Globus pallidus (tissue), 1 donor: ENCODE data around the gene RHO.
"Not testable (repeated sequence)": the region's sequence is repeated elsewhere in the genome, so short reads cannot be mapped to it uniquely, and the experiment has no call there.

ENCODE experiments used
- DNase-seq: peaks from one replicate; pipeline ENCODE4 v3.0.0-alpha.2; 2015; ENCODE audit warnings: low spot score

The RHO gene

DNA sequence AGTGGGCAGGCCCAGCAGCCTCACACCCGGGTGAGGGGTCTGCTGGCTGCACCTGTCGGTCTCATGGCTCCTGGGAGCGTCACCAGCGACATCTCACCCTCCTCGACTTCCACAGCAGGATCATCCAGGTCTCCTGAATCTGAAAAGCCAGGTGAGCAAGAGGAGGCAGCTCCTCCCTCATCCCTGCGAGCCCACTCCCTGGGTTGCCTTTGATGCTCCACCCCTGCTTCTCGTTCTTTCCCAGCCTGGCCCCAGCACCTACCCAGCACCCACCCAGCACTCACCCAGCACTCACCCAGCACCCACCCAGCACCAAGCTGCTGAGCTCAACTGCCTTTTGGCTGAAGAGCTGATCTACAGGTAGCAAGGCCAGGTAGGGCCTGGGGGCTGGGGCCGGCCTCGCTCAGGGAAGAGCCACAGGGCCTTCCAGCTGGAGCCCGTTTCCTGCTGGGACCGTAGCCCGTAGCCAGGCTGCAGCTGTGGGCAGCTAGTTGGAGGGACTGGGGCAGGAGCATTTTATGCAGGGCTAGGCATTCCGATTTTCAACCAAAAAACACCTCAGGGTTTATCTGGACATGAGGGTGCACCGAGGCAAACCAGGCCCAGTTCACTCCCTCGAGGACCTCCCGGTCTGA is 14.8 kb downstream of the RHO start, which contains the start of gene H1-8:
H1-8 (plus strand) TSS at position 20 of the 635 bp plus-strand sequence; CDS start at position 64, 44 bp downstream.
- no peak for DNase-seq

DNA sequence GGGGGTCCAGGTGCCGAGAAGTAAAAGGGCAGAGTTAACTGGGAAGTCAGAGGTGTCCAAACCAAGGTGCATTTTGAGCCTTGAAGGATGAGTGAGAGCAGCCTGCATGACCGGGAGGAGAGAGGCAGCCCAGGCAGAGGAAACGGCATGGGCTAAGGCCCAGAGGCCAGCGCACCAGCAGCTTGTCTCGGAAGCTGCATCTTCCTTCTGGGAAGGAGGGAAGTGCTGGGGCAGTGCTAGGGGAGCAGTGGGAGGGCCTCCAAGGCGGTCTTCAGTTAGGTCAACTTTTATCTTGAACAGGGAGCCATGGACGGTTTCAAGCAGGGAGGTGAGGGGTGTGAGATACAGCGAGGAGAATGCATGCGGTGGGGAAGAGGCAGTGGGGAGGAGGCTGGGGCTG is 15.6 kb downstream of the RHO start:
- DNase-seq: no peak

DNA sequence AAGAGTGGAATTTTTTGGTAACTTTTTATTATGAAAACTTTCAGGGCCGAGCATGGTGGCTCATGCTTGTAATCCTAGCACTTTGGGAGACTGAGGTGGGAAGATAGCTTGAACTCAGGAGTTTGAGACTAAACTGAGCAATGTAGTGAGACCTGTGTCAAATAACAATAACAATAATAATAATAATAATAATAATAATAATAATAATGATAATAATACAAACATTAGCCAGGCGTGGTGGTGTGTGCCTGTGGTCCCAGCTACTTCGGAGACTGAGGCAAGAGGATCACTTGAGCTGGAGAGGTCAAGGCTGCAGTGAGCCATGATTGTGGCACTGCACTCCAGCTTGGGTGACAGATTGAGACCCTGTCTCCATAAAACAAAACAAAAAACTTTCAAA is 17.5 kb downstream of the RHO start:
- DNase-seq: not testable (repeated sequence)

DNA sequence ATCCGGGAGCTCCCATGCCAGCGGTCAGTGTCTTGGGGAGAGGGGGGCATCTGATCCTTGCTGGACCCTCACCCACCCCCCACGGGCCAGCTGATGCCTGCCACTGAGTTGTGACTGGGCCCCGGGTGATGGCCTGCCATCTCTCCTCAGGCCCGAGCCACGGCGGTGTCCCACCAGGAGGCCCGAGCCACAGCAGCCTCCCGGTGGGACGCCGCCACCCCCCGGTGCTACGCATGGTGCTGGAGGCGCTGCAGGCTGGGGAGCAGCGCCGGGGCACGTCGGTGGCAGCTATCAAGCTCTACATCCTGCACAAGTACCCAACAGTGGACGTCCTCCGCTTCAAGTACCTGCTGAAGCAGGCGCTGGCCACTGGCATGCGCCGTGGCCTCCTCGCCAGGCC is 18.8 kb downstream of the RHO start:
- DNase-seq: no peak

DNA sequence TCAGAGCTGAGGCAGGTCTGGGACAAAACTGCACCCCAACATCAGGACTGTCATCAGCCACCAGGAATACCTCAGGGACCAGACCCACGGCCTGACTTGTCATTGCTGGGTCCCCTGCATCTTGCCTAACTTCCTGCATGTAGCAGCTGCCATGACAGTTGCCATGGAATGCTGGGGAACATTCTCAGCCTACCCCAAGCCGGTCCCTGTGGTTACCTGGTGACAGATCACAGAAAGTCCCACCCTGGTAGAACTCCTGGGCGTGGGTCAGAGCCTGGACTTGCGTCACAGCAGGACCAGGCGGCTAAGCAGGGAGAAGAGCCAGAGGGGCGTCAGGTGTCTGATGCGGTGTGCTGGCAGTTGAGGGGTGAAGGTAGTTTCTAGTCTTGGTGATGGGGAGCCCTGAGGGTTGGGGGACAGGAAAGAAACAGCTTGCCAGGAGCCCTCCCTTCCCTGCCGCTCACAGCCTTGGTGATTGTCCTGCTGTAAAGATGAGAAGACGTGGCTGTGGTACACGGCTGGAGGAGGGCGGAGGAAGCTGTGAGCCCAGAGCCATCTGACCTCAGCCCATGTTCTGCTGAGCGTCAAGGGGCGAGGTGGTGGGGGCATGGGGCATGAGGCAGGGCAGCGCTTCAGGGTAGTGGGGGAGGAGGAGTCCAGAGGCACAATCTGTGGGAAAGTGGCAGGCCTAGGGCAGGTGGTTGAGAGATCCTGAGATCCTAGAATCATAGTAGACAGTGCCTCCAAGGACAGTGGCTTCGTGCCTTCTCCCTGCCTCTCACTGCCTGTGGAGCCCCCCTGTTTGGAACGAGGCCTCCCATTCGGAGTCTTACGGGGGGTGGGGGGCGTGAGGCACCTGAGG is 19.9 kb downstream of the RHO start:
- no peak for DNase-seq

DNA sequence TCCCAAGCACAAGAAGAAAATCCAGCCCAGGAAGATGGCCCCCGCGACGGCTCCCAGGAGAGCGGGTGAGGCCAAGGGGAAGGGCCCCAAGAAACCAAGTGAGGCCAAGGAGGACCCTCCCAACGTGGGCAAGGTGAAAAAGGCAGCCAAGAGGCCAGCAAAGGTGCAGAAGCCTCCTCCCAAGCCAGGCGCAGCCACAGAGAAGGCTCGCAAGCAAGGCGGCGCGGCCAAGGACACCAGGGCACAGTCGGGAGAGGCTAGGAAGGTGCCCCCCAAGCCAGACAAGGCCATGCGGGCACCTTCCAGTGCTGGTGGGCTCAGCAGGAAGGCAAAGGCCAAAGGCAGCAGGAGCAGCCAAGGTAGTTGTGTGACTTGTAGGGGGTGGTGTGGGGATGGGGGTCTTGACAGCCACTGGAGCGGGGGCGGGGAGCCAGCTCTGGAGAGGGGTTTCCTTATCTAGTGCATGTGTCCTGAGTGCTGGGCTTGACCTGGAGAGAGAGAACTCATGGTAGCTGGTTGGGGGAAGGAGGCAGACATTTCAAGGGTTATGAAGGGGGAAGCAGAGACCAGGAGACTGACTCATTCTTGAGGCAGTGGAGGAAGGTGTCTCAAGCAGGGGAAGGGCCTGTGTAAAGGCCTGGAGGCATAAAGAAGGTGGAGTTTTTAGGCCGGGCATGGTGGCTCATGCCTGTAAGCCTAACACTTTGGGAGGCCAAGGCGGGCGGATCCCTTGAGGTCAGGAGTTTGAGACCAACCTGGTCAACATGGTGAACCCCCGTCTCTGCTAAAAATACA is 20.8 kb downstream of the RHO start:
- DNase-seq: no peak

DNA sequence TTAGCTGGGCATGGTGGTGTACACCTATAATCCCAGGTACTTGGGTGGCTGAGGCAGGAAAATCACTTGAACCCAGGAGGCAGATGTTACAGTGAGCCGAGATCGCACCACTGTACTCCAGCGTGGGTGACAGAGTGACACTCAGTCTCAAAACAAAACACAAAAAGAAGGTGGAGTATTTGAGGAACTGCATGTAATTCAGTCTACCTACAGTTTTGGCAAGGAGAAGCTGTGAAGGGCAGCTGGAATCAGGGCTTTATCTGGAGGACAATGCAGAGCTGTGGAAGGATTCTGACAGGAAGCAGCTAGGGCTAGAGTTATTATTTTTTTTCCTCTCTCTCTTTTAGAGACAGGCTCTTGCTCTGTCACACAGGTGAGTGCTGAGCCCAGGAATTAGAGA is 21.4 kb downstream of the RHO start:
- DNase-seq: no peak

DNA sequence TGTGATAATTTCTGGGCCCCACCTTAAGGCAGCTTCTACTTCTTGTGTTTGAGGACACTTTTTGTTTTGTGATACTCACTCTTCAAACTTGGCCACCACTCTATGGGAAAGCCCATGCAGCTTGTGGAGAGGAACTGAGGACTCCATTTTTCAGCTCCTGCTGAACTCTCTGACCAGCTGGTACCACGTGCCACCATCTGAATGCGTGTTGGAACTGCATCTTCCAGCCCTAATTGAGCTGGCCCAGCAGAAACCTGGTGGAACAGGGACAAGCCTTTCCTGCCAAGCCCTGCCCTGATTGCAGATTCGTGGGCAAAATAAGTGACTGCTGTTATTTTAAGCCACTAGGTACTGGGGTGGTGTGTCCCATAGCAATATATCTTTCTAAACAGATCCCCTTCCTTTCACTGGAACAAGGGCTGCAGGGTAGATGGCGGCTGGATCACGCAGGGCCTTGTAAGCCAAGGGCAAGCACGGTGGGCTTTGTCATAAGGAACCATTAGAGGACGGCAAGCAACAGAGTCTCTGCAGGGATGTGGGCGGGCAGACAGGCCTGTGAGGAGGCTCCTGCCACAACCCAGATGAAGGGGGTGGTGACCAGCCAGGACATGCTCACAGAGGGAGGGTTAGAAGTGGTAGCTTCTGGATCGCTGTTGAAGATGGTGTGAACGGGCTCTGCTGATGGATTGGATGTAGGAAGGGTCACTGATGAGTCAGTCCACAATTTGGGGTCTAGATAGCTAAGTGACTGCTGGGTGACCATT is 24.0 kb downstream of the RHO start:
- no peak for DNase-seq

DNA sequence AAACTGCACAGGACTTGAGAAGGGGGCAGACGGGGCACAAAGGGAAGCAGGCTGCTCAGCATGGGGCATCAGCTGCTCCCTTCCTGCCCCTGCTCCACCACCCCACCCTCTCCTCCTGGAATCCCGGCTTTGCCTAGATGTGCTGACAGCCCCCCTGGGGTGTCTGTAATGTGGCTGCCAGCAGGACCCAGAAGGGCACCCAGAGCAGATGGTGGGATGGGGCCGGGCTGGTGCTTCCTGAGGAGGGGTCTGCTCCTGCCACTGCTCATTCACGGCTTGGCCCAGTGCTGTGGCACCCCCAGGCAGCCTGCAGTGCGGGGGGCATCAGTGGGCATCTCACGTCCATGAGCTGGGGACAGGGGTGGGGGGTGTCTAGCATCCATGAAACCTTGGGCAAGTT is 24.7 kb downstream of the RHO start:
- DNase-seq: no peak

DNA sequence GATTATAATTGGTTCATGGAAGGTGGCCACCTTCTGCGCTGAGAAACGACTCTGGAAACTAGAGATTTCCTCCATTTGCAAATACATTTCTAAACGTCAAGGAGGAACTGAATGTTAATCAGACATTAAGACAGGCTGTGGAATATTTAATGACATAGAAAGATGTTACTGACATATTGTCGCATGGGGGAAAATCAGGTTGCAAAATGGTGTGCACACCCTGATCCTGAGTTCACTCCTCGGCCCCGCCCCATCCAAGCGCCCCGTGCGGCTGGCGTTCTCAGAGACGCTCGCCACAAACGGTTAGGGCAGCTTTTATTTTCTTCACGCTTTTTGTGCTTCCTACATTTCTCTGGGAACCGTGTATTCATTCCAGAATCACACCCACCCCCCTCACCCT is 25.3 kb downstream of the RHO start:
- DNase-seq: no peak

DNA sequence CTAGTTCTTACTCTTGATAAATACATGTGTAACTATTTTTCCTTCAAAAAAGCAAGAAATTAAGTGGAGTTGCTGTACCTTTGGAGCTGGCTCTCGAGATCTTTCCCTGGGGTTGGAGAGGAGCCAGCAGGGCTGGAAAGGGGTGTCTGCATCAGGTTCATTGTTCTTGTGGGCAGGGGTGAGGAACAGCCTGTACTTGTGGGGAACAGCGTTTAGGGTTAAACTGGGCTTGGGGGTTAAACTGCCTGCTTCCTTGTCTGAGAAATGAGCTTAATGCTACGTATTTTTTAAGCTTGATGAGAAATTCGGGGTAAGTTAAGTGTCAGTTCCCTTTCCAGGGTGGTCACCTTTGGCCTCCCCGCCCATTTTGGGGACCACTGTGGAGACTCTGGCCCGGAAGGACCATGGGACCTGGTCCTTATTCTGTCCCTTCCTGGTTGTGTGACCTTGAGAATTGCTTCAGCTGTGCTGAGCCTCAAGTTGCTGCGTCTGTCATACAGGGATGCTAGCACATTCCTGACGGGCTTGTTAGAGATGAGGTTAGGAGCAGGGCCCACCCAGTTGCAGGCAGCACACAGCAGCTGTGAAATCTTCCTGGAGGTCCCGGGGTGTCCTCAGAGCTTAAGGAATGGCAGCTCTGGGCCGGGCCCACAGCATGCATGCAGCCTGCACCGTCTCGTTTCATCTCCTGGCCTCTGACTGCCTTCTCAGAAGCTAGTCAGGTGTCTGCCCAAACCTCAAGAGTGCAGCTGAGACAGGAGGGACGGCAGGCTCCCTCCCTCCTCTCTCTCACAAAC is 26.1 kb downstream of the RHO start:
- no peak for DNase-seq

DNA sequence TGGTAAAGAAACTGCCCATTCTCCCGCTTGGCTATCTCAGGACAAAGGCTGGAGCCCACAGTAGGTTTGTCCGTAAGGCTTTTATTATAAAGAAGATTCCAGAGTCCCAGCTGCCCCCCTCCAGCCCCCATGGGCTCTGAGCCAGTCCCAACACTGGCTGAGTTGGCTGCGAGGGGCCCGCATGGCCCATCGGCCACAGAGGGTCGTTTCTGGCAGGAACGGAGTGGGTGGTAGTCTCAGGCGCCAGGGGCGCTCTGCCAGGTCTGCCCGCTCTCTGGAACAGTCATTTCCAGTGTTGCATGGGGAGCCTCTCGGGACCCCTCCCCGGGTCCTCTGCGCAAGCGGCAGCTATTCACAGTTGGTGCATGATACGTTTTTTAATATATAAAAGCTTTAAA is 26.7 kb downstream of the RHO start:
- DNase-seq: no peak

DNA sequence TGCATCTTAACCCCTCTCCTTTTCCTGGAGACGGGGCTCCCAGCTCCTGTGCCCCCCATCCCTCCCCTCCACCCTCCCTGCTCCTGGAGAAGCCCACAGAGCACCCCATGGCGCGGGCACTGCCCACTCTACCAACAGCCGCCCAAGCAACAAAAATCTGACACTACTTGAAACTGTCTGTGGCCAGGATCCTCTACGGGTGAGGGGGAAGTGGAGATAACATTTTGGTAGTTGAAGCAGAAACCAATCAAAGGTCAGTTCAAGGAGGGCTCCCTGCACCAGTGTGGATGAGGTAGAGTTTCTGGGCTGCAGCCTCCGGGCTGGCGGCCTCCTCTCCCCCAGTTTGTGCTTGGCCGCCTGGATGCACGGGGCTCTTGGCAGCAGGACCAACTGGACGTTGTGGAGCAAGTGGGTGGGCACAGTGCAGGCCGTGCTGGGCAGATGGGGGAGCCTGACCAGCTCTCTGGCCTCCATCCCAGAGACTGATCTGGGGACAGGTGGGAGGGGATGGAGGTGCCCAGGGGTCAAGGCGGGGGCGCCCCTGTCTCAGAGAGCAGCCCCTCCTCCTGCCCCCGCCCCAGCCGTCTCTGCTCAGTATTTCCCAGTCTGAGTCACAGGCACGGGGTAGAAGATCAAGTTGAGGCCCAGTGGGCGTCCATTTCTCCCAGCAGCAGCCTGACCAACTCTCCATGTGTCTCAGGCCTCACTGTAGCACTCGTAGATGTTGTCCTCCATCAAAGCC is 27.3 kb downstream of the RHO start:
- no peak for DNase-seq

DNA sequence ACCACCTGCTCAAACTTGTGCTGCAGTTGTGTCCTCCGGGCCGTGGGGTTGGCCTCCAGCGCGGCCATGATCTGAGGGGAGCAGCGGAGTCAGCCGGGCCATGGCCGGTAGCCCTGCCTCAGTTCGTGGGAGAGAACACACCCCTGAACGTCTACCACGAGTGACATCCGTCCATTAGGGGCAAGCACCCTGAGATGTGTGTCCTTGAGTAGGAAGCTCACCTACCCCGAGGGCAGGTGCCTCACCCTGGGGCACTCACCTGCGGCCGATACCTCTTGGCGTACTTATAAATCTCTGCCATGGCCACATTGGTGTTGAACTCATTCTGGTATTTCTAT is 27.9 kb downstream of the RHO start:
- DNase-seq: no peak

DNA sequence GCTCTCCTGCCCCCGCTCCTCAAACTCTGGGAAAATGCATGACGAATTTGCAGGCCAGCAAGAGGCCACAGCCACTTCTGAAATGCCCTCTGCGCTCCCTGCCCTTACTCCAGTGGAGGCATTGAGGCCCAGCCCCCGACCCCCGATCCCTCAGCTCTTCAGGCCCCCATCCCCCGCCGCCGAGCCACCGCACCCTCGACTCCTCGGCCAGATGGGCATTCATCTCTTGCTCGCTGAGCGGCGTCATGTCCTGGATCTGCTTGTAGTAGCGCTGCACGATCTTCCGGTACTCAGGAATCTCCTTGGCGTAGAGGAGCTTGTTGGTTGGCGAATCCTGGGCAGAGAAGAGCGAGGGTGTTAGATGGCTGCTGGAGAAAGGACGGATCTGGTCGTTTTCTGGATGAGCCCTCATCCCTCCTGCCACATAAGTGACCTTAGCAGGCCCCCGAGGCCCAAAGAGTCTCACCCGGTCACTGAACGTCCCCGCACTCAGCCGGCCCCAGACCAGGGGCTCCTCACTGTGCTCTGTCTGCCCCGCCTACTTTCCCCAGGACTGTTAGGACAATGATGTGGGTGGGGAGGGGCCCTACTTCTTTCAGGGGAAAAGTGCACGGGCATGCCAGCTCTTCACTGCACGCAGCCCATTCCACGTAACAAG is 28.6 kb downstream of the RHO start:
- DNase-seq: no peak

DNA sequence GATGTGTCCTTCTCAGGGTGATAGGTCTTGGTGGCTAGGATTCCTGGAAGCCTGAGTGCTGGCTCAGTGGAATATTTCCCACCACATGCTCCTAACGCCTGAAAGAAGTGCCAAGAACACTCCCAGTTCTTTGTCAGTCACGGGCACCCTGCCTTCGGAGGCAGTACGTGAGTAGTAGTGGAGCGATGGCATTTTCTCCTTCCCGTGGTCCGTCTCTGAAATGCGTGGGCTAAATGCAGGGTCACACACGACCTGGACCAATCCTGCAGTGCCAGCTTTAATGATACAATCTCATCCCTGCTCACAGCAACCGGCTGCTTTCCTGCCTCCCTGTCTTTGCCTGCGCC is 29.1 kb downstream of the RHO start:
- DNase-seq: no peak

DNA sequence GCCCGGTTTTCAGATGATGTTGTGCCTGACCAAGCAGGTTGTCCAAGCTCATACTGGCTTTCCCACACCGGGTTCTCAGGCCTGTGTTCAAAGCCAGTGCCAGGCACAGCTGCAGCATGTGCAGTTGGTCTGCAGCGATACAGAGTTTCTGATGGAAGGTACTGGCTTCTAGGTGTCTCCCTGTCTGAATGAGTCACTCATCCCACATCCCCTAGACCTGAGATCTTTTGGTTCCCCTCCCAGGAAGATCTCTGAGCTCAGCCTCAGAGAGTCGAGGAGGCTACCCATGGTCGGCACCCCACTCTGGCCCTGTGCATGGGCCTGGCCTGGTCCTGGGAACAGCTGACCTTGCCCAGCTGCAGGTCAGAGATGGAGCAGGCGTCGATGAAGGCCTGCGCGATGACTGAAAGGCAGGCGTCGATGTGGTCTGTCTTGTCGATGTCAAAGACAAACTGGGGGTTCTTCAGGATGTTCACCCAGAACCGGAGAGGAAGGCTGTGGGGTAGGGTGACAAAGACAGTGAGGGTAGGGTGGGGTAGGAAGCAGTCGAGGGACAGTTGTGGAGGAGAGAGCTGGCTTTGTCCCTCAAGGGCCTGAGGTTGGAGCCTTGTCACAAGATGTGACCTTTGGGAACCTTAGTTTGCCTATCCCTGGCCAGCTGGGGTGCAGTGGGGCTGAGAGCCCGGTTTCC is 29.8 kb downstream of the RHO start:
- no peak for DNase-seq

DNA sequence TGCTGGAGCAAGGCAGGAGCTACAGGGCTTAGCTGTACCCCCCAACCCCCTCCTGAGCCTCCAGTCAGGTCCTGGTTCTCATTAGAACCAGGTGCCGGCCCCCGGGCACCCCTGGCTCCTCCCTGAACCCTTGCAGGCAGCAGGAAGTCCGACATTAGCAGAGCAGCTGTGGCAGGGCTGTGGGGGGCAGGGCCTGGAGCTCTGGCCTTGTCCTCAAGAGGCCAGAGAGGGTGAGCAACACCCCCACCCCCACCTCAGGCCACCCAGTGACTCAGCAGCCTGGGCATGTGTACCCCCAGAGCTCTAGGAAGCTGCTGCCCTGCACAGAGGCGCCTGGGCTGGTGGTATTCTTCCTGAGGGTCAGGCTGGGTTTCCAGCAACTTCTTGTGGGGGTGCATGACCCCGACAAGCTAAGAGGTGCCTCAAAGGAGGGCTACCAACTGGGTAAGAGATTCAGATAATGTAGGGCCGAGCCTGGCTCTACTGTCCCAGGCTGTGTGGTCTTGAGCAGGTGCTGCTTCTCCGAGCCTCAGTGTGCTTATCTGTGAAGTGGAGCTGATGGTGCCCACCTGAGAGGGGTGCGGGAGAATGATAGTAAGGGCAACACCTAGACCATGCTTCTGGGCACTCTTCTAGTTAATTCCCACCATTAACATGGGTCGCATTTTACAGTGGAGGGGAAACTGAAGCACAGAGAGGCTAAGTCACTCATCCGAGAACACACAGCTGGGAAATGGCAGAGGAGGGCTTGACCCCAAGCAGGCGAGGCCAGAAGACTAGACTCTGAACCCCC is 30.5 kb downstream of the RHO start:
- DNase-seq: no peak

DNA sequence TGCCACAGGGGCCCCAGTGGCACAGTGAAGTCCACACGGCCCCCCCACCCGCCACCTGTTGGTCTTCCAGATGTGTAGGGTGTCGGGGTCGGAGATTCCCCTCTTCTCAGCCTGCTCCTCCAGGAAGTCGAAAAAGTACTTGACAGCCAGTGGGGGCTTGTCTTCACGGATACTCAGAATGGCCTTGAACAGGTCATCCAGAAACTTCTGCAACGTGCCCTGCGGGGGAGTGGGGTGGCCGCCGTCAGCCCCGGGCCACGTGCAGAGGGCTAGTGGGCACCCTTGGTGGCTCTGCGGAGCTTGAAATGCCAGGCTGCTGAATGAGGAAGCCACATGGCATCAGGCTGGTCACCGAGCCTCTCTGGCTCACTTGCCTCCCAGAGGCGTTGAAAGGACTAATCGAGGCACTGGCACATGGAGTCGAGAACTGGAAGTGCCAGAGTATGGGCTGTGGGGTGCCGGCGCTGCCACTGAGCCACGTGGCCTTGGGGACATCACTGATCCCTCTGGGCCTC is 31.2 kb downstream of the RHO start:
- no peak for DNase-seq
